GM18519 (cell line): ENCODE data around the gene HIVEP2.
A peak's percentile ranks its signal among the peaks of the same experiment; 100 is the strongest.
"Not testable (repeated sequence)": the region's sequence is repeated elsewhere in the genome, so short reads cannot be mapped to it uniquely, and the experiment has no call there.

ENCODE experiments used
- ATAC-seq: cut with Tn5 transposase; IDR thresholded peaks from one replicate; pipeline ENCODE4 v1.9.1; 2021; ENCODE audit warnings: mild to moderate bottlenecking, moderate library complexity; ENCODE audit not compliant: unreplicated experiment, low FRiP score

HIVEP2 gene, protein sequence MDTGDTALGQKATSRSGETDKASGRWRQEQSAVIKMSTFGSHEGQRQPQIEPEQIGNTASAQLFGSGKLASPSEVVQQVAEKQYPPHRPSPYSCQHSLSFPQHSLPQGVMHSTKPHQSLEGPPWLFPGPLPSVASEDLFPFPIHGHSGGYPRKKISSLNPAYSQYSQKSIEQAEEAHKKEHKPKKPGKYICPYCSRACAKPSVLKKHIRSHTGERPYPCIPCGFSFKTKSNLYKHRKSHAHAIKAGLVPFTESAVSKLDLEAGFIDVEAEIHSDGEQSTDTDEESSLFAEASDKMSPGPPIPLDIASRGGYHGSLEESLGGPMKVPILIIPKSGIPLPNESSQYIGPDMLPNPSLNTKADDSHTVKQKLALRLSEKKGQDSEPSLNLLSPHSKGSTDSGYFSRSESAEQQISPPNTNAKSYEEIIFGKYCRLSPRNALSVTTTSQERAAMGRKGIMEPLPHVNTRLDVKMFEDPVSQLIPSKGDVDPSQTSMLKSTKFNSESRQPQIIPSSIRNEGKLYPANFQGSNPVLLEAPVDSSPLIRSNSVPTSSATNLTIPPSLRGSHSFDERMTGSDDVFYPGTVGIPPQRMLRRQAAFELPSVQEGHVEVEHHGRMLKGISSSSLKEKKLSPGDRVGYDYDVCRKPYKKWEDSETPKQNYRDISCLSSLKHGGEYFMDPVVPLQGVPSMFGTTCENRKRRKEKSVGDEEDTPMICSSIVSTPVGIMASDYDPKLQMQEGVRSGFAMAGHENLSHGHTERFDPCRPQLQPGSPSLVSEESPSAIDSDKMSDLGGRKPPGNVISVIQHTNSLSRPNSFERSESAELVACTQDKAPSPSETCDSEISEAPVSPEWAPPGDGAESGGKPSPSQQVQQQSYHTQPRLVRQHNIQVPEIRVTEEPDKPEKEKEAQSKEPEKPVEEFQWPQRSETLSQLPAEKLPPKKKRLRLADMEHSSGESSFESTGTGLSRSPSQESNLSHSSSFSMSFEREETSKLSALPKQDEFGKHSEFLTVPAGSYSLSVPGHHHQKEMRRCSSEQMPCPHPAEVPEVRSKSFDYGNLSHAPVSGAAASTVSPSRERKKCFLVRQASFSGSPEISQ (N-terminal part only)

DNA sequence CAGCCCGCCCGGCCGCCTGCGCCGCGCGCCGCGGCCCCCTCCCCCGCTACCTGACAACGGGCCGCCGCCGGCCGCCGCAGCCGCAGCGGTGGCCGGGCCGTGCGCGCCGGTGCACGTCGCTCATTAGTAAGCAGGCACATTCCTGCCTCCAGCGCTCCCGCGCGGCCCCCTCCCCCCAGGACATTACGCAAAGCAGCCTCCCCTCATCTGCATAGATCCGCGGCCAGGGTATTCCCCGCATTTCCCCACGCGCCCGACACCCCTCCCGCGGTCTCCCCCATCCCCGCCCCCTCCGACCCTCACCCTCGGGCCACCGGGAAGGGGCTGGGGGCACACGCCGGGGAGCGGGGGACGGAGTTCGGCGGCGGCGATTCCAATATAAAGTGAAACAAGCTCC, at the start of gene HIVEP2:
Gene HIVEP2 (minus strand): TSS at position 128 of the 397 bp plus-strand sequence. CDS start 170,438 bp downstream, outside the sequence.
- ATAC-seq, result no peak

DNA sequence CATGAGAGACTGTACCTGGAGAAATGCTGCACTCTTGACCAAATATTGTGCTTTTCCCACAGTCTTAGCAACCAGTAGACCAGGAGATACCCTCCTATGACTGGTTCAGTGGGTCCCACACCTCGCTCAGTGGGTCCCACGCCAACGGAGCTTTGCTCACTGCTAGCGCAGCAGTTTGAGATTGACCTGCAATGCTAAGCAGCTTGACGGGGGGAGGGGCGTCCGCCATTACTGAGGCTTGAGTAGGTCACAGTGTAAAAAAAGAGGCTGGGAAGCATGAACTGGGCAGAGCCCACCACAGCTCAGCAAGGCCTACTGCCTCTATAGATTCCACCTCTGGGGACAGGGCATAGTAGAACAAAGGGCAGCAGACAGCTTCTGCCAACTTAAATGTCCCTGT, 49.0 kb upstream of the HIVEP2 start:
- ATAC-seq, result no peak

DNA sequence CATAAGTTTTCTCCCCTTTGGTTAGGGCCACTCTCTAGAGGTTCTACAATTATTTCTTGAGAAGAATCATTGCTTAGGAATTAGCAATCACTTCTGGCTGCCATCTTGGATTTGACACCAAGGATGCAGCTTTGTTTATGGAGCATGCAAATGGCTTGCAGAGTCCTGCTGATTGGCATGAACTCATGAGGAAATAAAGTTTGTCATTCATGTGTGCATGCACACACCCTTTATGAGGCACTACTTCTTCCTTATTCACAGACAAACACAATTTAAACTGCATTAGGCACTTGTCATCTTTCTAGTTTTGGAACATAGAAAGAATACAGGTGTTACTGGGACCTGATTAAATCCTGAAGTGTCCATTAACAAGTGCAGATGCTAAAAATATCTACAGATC, 42.5 kb upstream of the HIVEP2 start:
- ATAC-seq, result no peak

DNA sequence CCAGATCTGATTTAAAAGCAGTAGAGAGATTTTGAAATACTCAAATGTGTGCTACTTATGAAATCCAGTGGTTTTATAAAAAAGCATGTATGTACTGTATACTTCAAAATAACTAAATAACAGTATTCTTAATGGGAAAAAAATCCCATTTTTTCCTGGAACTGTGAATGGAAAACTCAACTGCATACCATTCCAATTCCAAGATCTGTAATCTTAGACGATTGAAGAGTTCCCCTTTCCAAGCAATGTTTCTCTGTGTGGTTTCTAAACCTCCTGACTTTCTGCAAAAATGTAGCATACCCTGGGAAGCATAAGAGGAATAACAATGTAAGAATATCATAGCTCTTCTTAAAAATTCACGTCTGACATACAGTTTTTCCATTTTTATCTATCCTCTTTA, 40.3 kb upstream of the HIVEP2 start:
- ATAC-seq, result no peak

DNA sequence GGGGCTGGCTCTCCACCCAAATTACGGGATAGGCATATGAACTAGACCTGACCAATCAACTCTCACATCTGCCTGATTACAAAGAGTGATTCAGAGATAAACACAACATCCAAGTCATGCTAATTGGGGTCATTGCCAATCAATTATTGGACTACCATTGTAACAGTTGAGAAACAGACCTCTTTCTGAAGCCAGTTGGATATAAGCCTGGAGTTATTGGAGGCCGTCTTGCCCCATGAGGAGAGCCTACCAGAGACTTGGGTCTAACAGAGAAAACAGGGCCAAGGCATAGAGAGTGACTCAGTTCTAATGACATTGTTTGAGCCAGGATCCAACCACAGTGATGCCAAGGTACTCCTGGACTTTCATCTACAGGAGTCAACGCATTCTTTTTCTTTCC, 39.4 kb upstream of the HIVEP2 start:
- ATAC-seq, result no peak

DNA sequence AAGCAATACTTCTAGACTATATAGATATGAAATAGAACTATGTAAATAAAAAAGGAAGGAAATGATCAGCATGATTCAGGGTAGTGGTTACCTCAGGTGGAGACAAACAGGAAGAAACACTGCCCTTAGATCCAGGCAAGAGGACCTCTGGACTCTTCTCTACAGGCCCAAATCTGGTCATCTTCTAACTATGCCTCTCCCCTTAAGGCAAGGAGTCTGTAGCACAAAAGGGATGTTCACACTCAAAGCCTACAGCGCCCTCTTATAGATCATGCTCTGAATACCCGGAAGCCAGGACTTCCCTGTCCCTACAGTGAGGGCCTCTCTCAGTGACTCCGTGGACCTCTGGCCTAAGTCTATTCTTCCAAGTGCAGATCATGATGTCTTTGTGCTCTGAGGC, 30.4 kb upstream of the HIVEP2 start:
- no peak for ATAC-seq

DNA sequence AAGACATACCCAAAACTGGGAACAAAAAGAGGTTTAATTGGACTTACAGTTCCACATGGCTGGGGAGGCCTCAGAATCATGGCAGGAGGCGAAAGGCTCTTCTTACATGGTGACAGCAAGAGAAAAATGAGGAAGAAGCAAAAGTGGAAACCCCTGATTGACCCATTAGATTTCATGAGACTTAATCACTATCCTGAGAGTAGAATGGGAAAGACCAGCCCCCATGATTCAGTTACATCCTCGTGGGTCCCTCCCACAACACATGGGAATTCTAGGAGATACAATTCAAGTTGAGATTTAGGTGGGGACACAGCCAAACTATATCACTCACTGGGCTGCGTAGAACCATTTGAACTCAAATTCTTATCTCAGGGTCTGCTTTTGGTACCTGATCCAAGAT, 26.0 kb upstream of the HIVEP2 start:
- ATAC-seq, result not testable (repeated sequence)

DNA sequence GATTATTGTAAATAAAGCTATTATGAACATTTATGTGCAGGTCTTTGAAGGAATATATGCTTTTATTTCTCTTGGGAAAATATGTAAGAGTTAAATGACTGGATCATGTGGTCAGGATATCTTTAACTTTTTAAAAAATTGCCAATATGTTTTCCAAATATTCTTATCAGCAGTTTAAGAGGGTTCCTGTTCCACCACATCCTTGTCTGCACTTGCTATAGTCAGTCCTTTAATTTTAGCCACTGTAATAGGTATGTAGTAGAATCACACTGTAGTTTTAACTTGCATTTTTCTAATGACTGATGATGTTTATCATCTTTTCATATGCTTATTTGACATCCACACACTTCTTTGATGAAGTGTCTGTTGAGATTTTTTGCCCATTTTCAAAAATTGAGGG, 23.6 kb upstream of the HIVEP2 start:
- ATAC-seq, result no peak

DNA sequence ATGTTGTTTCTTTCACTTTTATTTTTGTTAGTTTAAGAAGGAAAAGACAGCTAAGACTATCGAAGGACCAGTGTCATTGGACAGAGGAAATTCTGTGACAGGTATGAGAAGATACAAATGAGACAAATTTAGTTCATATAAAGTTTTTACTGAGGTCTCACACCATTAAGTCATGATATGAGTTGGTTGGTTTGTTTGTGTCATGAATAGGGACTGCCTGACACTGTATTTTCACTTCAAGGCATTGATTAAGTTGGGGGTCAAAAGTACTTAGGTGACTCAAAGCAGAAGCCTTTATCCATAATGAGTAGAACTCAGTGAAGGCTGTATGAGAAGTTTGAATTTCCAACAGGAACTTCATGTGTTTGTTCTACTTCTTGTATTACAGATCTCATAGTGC, 21.3 kb upstream of the HIVEP2 start:
- ATAC-seq, result peak; percentile 53

DNA sequence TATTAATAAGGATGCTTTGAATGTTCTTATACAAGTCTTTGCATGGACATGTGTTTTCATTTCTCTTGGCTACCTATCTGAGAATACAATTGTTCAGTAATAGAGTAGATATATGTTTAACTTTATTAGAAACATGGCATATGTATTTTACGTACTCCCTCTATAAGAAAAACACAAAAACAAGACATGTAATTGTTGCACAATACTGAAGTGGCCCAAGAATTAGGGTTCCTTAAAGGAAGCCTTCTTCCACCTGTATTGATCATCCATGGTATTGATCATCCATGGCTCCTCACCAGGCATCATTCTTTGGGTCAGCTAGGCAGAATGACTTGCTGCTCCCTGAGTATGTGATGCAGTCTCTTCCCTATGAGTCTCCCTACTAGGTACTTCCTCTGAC, 20.2 kb upstream of the HIVEP2 start:
- no peak for ATAC-seq

DNA sequence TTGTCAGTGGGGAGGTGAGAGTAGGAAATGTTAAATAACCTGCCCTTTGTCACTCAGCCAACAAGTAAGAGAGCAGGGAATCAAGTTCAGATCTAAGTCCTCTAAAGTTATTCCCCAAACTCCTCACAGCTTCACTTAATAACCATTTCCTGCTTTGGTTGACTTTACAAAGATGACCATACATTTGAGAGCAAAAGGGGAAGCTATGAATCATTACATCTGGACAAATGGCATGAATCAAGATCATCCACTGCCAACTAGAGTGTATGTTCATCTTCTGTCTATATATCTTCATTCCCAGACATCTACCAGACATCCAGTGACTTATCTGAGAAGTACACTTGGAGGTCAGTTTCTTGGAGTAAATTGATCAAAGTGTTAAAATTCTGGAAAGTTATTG, 15.1 kb upstream of the HIVEP2 start:
- no peak for ATAC-seq

DNA sequence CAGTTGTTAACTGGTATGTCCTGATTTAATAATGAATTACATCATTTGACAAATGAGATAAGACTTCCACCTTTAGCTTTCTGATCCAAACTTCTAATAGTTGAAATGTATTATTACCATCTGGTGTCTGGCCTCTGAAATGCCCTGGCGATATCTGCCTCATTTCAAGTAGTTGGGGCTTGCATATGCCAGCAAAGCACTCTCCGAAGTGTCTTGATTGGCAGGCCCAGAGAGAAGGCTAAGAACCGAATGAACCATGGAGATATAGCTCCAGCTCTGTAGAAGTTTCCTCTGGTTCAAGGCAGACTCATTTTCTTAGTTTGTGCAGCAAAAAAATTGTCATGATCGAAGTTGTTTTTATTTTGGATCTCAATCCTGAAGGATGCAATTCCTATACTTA, 13.4 kb upstream of the HIVEP2 start:
- no peak for ATAC-seq

DNA sequence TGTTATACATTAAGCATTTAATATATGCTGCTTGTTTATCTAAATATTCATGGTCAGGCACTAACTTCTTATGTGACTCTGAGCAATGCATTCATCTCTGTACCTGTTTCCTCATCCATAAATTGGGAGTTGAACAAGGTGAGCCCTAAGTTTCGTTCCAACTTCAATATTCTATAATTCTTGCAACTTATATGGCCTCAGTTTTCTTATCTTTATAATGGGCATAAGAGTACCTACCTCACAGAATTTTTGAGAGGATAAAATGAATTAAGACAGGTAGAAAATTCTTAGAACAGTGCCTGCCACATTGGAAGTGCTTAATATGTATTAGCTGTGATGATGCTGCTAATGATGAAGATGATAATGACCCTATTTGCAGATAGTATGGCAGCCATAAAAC, 11.8 kb upstream of the HIVEP2 start:
- no peak for ATAC-seq

DNA sequence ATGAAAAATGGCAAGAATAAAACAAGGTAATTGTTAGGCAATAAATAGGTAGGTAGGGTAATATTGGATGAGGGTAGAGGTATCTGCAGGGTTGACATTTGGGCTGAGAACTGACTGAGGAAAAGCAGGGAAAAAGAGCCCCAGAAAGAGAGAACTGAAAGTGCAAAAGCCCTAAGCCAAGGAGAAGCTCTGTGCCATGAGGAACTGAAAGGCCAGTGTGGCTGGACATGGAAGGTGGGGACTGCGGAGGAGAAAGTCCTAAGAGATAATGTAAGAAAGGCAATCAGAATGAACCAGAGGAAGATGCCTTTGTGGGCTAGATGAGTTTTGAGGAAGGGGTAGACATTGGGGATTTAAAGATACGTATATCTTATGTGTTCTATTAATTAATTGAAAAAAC, 9.9 kb upstream of the HIVEP2 start:
- no peak for ATAC-seq

DNA sequence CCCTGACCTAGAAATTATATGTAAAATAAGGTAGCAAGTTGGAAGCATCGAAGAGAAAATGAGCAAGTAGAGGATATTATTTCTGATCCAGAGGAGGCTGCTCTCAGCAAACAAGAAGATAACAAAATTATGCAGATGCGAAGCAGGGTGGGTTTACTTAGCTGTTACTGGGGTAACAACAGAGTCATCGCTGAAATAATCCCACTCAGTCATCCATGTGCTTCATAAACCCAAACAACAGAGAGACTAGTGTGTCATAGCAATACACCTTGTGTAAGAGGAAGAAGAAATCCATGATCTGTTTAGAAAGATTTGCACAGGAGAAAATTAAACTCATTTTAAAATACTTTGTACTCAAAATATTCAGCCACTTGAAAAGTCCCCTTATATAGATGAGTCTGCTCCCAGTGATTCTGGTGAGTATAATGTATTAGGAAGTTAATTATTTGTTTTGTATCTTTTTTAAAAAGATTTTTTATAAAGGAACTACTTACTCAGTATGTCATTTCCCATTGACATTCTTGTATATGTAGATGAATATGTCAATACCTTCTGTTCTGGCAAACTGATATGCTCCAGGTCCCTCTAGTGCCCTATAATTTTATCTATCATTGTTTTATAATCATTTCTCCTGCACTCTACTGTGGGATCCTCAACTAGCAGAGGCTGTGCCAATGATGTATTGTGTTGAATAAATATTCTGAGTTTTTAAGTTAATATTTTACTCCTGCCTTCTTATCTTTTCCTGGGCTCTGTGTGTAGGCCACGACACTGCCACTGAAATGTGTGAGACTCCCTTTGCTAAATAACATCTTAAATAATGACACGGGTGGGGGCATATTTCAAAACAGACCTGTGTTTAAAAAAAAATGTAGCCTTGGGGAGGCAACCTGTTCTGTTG, 8.6 kb upstream of the HIVEP2 start:
- no peak for ATAC-seq

DNA sequence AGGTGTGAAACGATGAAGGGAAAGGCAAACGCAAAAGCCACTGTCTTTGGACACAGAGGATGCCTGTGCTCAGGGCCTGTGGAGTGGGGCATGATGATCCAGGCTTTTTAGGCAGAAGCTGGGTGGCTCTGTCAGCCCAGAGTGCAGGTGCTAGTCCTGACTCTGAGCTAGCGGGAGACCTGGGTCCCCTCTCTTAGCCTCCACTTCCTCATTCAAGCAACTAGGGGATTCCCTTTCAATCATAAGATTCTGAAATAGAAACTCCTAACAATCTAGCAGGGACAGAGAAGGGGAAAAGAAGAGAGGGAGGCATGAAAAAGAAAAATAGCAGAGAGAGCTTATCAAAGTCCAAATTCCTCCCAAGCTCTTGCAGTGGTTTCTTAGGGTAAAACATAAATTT, 7.6 kb upstream of the HIVEP2 start:
- peak; percentile 51 for ATAC-seq

DNA sequence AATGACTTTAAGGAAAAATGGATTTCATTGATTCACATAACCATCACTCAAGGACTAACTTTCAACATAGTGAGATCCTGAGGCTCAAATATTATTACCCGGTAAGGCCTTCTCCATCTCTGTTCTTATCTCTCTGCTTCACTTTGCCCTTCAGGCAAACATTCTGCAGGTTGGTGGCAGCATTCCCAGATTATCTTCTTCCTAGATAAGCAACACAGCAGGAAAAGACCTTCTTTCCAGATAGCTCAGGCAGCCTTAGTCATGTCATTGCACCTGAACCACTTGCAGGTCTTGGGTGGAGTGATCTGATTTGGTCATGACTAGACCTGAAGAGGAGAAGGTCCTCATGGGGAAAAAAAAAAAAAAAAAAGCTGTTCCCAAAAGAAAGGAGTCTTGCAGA, 5.3 kb upstream of the HIVEP2 start:
- no peak for ATAC-seq

DNA sequence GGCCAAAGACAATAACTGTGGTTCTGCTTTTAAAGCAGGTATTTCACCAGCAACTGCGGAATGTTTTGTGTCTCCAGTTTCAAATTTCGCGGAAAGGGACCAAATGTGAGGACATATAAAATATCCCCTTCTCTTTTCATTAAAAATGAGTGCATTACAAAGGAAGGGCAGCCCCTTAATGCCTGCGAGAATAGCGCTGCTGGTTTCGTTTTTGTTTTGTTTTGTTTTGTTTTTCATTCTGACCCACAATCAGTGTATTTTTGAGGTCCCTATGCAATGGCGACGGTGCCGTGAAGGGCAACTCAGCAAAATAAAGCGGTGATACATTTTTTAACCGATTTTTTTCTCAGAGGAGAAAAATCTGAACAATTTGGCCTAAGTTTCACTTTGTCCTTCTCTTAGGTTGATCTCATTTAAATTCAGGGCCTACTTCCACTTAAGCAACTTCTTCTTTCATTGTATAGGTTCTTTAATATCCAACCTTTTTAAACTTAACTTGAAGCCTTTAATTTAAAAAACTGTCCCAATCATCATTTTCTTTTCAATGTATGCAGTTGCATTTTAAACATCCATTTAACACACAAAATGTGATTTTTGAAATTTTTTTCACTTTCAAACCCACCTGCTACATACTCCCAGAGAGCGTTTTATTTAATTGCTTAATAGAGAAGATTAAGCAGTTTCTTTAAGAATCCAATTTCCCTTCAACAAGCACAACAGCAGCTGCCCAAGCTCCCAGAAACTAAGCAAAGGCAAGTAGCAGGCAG, 2.9 kb upstream of the HIVEP2 start:
- ATAC-seq, result peak; percentile 24

DNA sequence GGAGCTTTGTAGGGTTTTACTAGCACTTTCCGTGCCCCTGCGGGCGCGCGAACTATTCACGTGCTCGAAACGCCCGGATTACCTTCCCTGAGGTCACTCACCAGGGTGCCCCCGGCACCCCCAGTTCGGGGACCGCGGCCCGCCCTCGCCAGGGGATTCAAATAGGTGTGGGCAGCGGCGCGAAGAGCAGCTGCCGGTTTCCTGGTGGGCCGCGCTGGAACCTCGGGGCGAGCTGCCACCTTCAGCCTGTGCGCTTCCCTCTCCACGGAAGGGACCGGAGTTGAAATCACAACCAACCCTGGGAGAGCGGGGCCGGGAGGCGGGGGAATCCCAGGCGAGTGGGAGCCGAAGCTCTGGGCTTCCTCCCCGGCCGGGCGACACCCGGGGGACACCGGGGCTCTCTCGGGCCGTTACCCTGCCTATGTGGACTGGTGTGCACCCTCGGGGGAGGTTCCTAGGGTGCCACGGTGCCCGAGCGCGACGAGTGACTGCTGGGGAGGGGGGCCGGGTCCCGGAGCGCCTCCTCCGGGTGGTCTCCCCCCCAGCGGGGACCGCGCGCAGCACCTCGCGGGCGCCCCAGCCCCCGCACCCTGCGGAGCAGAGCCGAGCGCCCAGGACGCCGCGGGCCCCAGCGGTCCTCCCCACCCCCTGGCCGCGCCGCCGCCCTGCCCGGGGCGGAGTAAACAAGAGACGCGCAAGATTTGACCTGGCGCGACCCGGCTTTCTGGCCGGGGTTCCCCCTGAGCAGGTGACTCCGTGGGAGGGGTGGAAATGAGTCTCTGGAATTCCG, 2.1 kb upstream of the HIVEP2 start:
- ATAC-seq, result peak; percentile 35
